Karpas-422 (cell line): ENCODE measurements around the gene RABEP2. TPM values are rescaled to one million over a fixed set of nuclear protein-coding genes. Genes with fewer than 3 reads are reported as not detected.
"Not testable (repeated sequence)": the region's sequence is repeated elsewhere in the genome, so short reads cannot be mapped to it uniquely, and the experiment has no call there.

ENCODE experiments used
- DNase-seq: peaks from one replicate; pipeline ENCODE4 v3.0.0-alpha.2; 2015
- H2AFZ ChIP-seq: fragments of 200-600 bp; sonication (generic); 2 replicates; pipeline ENCODE4 v1.6.1; 2014; ENCODE audit warnings: antibody characterized with exemption, low read length, mixed read lengths
- H3K27ac ChIP-seq: fragments of 200-600 bp; sonication (generic); 2 replicates; pipeline ENCODE4 v1.5.1; 2014; ENCODE audit warnings: mild to moderate bottlenecking, low read length, moderate library complexity
- H3K27me3 ChIP-seq: fragments of 200-600 bp; sonication (generic); 2 replicates; pipeline ENCODE4 v1.6.1; 2014; ENCODE audit warnings: low read length, mixed read lengths
- H3K36me3 ChIP-seq: fragments of 200-600 bp; sonication (generic); 2 replicates; pipeline ENCODE4 v1.6.1; 2014; ENCODE audit warnings: low read length, mixed read lengths; ENCODE audit not compliant: insufficient read depth
- H3K4me1 ChIP-seq: fragments of 200-600 bp; sonication (generic); 2 replicates; pipeline ENCODE4 v1.6.1; 2014; ENCODE audit warnings: mild to moderate bottlenecking, low read length, mixed read lengths
- H3K4me2 ChIP-seq: fragments of 200-600 bp; sonication (generic); 2 replicates; pipeline ENCODE4 v1.6.1; 2014; ENCODE audit warnings: low read length, low read depth, mild to moderate bottlenecking; ENCODE audit not compliant: poor library complexity, severe bottlenecking
- H3K4me3 ChIP-seq: fragments of 200-600 bp; sonication (generic); 2 replicates; pipeline ENCODE4 v1.5.1; 2014; ENCODE audit warnings: mild to moderate bottlenecking, antibody characterized with exemption, low read length, mixed read lengths
- H3K79me2 ChIP-seq: fragments of 200-600 bp; sonication (generic); 2 replicates; pipeline ENCODE4 v1.6.1; 2014; ENCODE audit warnings: mild to moderate bottlenecking, low read length, mixed read lengths
- H3K9ac ChIP-seq: fragments of 200-600 bp; sonication (generic); 2 replicates; pipeline ENCODE4 v1.6.0; 2014; ENCODE audit warnings: low read length
- H3K9me2 ChIP-seq: fragments of 200-600 bp; sonication (generic), shearing (Covaris generic); replicated peaks from 2 replicates; pipeline ENCODE4 v1.6.0; 2014; ENCODE audit warnings: mild to moderate bottlenecking, low read length, moderate library complexity; ENCODE audit not compliant: insufficient read depth
- H3K9me3 ChIP-seq: fragments of 300-700, 200-600 bp; sonication (generic); 2 replicates; pipeline ENCODE4 v1.6.1; 2014; ENCODE audit warnings: low read length, mixed read lengths
- H4K20me1 ChIP-seq: fragments of 200-600 bp; sonication (generic); 2 replicates; pipeline ENCODE4 v1.6.1; 2014; ENCODE audit warnings: mild to moderate bottlenecking, antibody characterized with exemption, low read length, low read depth; ENCODE audit not compliant: insufficient read depth
- total RNA-seq: library from RNA; depleted of rRNA; stranded (reverse); fragments of >200 nt; shearing (Covaris generic); gene quantifications from 2 replicates; pipeline ENCODE4 v1.2.3, GENCODE V29; 2014; ENCODE audit warnings: low replicate concordance

RABEP2 gene
- total RNA-seq, 1 experiment from 2014 or later, result 15.9 TPM

DNA sequence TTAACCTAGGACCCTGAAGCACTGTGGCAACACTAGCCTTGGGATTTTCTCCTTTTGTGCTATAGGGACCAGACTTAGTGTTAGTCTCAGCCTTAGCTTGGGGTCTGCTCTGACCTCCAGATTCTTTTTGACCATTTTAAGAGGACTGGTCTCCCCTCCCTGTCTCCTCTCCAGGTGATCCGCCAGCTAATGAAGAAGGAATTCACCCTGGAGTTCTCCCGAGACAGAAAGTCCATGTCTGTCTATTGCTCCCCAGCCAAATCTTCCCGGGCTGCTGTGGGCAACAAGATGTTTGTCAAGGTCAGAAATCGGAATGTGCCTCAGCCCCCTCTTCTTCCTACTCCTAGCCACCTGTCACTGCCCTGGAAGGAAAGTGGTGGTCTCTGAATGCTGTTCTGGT lies 27.2 kb downstream of the RABEP2 start:
- Histone ChIP-seq H3K9me3 (no peaks in the 10 kb centered on the region), H3K36me3 (peaks cover 4% of the 10 kb centered on the region; the same call in 1 of the 2 replicates), H2AFZ (no peak overlapping the region)

DNA sequence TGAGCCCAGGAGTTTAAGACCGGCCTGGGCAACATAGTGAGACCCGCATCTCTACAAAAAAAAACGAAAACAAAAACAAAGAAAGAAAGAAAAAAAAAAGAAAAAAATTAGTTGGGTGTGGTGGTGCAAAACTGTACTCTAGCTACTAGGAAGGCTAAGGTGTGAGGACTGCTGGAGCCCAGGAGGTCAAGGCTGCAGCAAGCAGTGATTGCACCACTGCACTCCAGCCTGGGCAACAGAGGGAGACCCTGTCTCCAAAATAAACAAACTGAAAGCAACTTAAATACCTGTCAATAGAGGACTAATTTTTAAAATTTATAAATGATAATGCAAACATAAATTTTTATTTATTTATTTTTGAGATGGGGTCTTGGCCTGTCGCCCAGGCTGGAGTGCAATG lies 29.4 kb downstream of the RABEP2 start:
- H3K4me1 ChIP-seq, result no peaks in the 10 kb centered on the region
- no peak overlapping the region for H3K4me2 ChIP-seq
- no peaks in the 10 kb centered on the region for H3K27me3 ChIP-seq
- H3K79me2 ChIP-seq, result no peaks in the 10 kb centered on the region
- no peak for DNase-seq
- H3K9me3 ChIP-seq, result no peaks in the 10 kb centered on the region
- H4K20me1 ChIP-seq, result no peaks in the 10 kb centered on the region
- no peaks in the 10 kb centered on the region for H3K9me2 ChIP-seq
- H2AFZ ChIP-seq, result no peak overlapping the region
- H3K9ac ChIP-seq, result no peak overlapping the region
- H3K4me3 ChIP-seq, result no peak overlapping the region
- H3K36me3 ChIP-seq, result peaks cover 4% of the 10 kb centered on the region; the same call in 1 of the 2 replicates
- H3K27ac ChIP-seq, result no peak overlapping the region

More for the DNA sequence above, 27.2 kb downstream of the RABEP2 start:
- Histone ChIP-seq H3K27ac (no peak overlapping the region), H3K9me2 (no peaks in the 10 kb centered on the region), H3K4me2 (no peak overlapping the region), H3K4me1 (no peaks in the 10 kb centered on the region), H4K20me1 (no peaks in the 10 kb centered on the region), H3K79me2 (no peaks in the 10 kb centered on the region), H3K4me3 (no peak overlapping the region), H3K9ac (no peak overlapping the region), H3K27me3 (no peaks in the 10 kb centered on the region)
- no peak for DNase-seq

DNA sequence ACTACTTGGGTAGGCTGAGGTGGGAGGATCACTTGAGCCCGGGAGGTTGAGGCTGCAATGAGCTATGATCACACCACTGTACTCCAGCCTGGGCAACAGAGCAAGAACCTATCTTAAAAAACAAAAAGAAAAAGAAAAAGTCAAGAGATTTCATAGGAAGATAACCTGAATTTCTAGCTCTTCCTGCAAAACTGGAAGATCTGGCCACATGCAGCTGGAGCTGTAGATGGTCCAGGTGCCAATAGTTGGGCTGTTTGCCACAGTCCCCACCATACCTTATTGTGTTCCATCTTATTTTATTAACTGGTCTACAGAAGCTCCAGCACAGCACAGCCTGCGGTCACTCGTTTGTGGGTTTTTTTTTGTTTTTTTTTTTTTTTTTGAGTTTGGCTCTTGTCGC lies 31.7 kb downstream of the RABEP2 start:
- Histone ChIP-seq H3K27me3 (no peaks in the 10 kb centered on the region), H2AFZ (no peak overlapping the region), H3K9ac (no peak overlapping the region), H4K20me1 (no peaks in the 10 kb centered on the region), H3K4me2 (no peak overlapping the region), H3K27ac (no peak overlapping the region), H3K79me2 (no peaks in the 10 kb centered on the region), H3K9me3 (no peaks in the 10 kb centered on the region), H3K9me2 (no peaks in the 10 kb centered on the region), H3K4me3 (no peak overlapping the region), H3K36me3 (no peaks in the 10 kb centered on the region), H3K4me1 (no peaks in the 10 kb centered on the region)
- DNase-seq, result no peak

DNA sequence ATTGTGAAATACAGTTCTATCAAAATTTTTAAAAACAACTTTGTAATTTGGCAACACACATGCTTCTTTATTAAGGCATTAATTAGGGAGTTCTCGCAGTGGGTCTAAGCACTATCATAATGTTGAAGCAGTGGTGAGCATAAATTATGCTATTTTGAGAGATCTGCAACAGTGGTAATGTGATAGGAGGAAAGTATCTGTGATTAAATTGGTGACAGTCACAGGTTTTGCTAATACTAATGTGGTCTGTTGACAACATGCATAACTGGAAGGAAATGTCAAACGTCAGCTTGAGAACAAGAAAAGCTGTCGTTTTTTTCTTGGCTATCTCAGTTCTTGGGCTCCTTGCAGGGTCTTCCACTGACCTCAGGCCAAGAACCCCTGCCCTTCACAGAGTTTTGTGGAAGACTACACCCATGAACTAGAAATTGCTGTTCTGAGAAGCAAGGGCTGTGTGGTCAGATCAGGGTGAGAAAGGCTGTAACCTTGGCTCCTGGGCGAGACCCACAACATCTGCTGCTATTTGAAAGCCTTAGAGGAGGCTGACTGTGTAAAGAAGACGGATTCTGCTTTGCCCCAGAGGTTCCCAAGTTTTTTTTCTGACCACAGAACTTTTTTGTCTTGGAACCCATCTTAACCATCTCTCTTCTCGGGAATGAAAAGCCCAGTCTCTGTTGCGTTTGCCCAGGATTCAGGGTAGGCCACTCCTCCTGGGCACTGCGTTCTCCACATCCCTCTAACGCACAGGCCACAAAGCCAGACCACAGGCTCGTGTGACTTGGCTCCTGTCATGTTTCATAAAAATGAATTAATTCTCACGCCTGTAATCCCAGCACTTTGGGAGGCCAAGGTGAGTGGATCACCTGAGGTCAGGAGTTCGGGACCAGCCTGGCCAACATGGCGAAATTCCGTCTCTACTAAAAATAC lies 32.8 kb downstream of the RABEP2 start:
- Histone ChIP-seq H3K4me3 (no peak overlapping the region), H2AFZ (no peak overlapping the region), H3K27ac (no peak overlapping the region), H3K4me2 (no peak overlapping the region), H4K20me1 (no peaks in the 10 kb centered on the region), H3K27me3 (no peaks in the 10 kb centered on the region), H3K9me2 (no peaks in the 10 kb centered on the region), H3K36me3 (no peaks in the 10 kb centered on the region), H3K4me1 (no peaks in the 10 kb centered on the region), H3K79me2 (no peaks in the 10 kb centered on the region), H3K9me3 (no peaks in the 10 kb centered on the region), H3K9ac (no peak overlapping the region)
- no peak for DNase-seq

DNA sequence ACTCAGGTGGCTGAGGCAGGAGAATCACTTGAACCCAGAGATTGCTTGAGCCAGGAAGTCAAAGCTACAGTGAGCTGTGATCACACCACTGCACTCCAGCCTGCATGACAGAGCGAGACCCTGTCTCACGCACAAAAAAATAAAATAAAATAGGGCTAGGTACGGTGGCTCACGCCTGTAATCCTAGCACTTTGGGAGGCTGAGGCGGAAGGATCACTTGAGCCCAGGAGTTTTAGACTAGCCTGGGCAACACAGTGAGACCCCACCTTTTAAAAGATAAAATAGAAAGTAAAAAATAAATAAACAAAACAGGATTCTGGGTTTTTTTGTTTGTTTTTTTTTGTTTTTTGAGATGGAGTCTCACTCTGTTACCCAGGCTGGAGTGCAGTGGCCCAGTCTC lies 34.7 kb downstream of the RABEP2 start:
- not testable (repeated sequence) for H3K4me2 ChIP-seq, H3K79me2 ChIP-seq, H3K36me3 ChIP-seq, H3K27ac ChIP-seq, H4K20me1 ChIP-seq, H3K4me1 ChIP-seq, DNase-seq, H3K9ac ChIP-seq, H3K27me3 ChIP-seq, H3K9me2 ChIP-seq, H3K4me3 ChIP-seq, H3K9me3 ChIP-seq, H2AFZ ChIP-seq

DNA sequence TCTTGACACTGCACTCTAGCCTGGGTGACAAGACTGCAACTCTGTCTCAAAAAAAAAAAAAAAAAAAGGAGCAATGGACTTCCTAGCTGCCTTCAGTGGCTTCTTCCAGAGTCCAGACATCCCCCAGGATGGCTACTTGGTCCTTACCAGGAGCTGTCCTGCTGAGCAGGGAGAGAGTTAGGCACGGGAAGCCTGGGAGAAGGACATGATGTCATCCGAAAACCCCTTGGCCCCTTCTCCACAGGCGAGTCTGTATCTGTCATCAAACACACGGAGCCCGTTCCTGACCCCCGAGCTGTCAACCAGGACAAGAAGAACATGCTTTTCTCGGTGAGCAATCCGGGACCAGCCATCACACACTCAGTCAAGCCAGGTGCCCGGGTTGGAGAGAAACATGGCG lies 38.1 kb downstream of the RABEP2 start:
- no peaks in the 10 kb centered on the region for H3K79me2 ChIP-seq
- H3K9me2 ChIP-seq, result no peaks in the 10 kb centered on the region
- H3K27me3 ChIP-seq, result no peaks in the 10 kb centered on the region
- H3K4me3 ChIP-seq, result no peak overlapping the region
- H2AFZ ChIP-seq, result no peak overlapping the region
- DNase-seq, result no peak
- H3K9ac ChIP-seq, result no peak overlapping the region
- H3K9me3 ChIP-seq, result no peaks in the 10 kb centered on the region
- no peaks in the 10 kb centered on the region for H4K20me1 ChIP-seq
- no peaks in the 10 kb centered on the region for H3K4me1 ChIP-seq
- no peak overlapping the region for H3K27ac ChIP-seq
- H3K4me2 ChIP-seq, result no peak overlapping the region
- no peaks in the 10 kb centered on the region for H3K36me3 ChIP-seq

DNA sequence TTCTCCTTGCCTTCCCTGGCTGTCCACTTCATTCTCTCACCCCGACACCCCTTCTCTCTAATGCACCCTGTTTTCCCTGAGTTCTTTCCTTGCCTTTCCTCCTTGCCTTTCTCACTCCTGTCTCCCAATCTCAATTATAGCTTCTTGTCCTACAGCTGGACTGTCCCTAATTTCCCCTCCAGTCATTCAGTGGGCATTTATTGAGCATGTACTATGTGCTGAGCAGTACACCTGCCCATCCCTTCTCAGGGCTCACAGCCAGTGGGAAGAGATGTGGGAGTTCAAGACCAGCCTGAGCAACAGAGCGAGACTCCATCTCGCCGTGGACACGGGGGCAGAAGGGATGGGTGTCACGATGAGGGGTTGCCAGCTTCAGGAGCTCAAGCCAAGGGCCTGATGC lies 41.0 kb downstream of the RABEP2 start:
- Histone ChIP-seq H3K27me3 (no peaks in the 10 kb centered on the region), H3K4me1 (peaks cover 8% of the 10 kb centered on the region), H3K36me3 (no peaks in the 10 kb centered on the region), H3K27ac (no peak overlapping the region), H4K20me1 (no peaks in the 10 kb centered on the region), H2AFZ (no peak overlapping the region), H3K4me2 (no peak overlapping the region), H3K9ac (no peak overlapping the region), H3K4me3 (no peak overlapping the region), H3K9me2 (no peaks in the 10 kb centered on the region), H3K79me2 (peaks cover 4% of the 10 kb centered on the region), H3K9me3 (no peaks in the 10 kb centered on the region)
- no peak for DNase-seq

DNA sequence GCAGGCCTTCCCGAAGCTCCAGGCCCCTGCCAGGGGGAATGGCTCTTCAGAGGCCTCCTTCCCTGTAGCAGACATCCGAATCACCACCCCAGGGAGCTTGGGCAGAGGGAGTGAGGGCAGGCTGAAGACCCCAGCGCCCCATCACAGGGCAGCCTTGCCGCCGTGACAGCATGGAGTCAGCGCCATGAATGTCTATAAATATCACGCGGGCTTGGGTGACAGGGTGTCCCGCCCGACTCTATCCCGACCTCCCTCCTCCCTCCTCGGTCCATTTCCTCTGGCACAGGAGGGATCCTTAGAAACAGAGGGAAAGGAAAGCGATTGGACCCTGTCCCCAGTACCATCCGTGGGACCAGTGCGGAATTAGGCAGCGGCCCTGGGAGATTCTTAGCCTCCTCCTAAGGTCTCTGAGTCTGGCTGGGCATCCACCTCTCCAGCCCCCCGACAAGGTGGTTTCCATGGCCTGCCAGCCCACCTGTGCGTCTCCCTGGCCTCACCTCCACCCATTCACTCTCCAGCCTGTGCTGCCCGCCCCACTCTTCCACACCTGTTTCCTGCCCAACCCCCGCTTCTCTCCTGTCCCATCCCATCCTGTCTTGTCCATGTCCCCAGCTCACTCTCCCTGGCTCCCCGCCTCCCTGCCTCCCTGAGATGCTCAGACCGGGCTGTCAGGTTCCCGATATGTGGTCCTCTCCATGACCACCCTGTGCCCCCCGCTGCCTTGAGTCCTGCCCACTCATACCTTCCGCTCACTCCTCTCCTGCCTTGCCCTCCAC lies 41.6 kb downstream of the RABEP2 start:
- Histone ChIP-seq H4K20me1 (no peaks in the 10 kb centered on the region), H2AFZ (no peak overlapping the region), H3K36me3 (no peaks in the 10 kb centered on the region), H3K4me2 (no peak overlapping the region), H3K79me2 (peaks cover 10% of the 10 kb centered on the region), H3K4me1 (peaks cover 14% of the 10 kb centered on the region), H3K27ac (no peak overlapping the region), H3K27me3 (no peaks in the 10 kb centered on the region), H3K9me2 (no peaks in the 10 kb centered on the region), H3K9ac (no peak overlapping the region), H3K9me3 (no peaks in the 10 kb centered on the region), H3K4me3 (no peak overlapping the region)
- no peak for DNase-seq
